Hematopoietic multipotent progenitor cell treated with erythropoietin and hydrocortisone succinate and interleukin-3 and kit ligand, for 8 days (in vitro differentiated cells): ENCODE results near the gene TDRD7.
A peak's percentile ranks its signal among the peaks of the same experiment; 100 is the strongest.

Experiments used
- DNase-seq: peaks from one replicate; pipeline ENCODE4 v3.0.0-alpha.2; 2015

The TDRD7 gene

DNA sequence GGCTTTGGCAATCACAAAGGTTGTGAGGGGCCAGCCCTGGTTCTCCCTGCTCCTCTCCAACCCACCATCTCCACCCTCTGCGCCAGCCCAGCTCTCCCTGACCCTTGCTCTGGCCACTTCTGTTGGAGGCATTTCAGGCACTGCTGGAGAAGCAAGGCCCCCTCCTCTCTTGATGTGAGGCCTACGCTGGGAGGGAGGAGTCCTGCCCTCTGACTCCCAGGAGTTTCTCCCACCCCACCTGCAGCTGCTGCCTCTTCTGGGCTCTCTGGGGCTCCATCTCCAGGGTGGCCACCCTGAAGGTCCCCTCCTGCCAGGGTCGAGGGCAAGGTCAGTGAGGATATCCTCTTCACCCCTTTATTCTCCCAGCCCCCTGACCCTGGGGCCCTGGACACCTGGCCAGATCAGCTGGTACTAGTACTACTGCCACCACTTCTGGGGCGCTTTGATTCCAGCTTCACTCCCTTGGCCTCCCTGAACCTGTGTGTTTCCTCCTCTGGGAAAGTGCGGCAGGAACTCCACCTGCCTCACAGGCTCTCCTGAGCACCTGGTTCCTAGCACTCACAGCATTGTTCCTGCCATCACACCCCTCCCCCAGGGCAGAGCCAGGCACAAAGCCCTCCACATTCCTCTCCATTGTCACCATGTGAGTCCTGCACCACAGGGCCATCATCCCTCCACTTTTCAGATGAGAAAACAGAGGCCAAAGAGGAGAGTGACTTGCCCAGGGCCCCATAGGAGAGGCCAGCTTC, 23.8 kb upstream of the TDRD7 start:
- no peak for DNase-seq

DNA sequence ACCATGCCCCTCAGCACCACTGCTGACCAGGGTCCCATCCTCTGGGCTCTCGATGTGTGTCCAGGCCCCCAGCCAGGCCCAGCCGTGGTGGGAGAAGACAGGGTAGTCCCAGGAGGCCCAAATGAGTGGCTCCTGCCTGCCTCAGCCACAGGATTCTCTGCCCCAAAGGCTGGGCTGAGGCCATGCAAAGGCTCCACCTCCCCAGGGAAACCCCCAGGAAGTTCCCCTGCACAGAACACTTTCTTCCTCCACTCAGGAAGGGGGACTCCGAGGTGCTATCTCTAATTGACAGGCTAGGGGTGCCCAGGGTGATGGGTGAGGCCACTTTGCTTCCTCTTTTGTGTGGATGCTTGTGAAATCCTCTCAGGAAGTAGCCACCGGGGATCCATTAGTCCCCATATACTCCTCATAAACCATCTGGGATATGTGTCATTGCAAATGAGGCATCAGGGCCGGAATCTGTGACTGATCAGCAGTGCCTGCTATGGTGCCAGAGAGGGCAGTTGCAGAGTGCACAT, 23.1 kb upstream of the TDRD7 start:
- DNase-seq: no peak

DNA sequence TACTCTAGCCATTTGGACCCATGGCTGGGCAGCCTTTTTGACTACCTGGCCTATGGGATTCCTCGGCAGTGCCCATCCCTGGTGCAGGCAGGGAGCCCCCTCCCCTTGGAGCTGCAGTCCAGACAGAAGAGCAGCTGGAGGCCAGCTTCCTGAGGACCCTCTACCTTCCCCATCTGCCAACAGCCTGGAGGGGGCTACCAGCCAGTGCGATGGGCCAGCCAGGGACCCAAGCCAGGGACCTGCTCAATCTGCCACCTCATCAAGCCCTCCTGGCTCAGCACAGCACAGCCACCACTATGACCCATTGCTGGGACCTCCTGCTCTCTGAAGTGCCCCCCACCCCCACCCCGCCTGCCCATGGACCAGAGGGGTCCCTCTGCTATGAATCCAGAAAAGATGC, 22.6 kb upstream of the TDRD7 start:
- no peak for DNase-seq

DNA sequence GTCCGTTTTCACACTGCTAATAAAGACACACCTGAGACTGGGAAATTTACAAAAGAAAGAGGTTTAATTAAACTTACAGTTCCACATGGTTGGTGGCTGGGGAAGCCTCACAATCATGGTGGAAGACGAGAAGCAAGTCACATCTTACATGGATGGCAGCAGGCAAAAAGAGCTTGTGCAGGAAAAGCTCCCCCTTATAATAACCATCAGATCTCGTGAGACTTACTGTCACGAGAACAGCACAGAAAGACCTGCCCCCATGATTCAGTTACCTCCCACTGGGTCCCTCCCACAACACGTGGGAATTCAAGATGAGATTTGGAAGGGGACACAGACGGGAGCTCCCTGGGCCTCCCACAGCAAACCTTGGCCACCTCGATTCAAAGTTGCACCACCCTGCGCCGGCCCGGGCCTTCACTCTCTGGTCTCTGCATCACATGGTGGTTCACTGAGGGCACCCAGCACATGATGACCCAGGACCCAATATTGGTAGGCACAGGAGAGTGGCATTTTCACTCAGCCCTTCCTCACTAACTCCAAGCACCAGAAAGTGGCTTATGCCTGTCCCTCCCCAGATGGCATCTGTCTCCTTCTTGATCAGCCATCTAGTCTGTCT, 21.0 kb upstream of the TDRD7 start:
- DNase-seq: no peak

DNA sequence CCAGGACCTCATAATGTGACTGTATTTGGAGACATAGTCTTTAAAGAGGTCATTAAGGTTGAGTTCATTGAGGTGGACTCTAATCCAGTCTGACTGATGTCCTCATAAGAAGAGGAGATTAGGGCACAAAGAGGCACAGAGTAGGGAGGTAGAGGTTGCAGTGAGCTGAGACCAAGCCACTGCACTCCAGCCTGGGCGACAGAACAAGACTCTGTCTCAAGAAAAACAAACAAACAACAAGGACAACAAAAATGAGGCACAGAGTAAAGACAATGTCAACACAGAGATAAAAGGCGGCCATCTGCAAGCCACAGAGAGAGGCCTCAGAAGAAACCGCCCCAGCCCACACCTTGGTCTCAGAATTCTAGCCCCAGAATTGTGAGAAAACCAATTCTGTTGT, 17.0 kb upstream of the TDRD7 start:
- no peak for DNase-seq

DNA sequence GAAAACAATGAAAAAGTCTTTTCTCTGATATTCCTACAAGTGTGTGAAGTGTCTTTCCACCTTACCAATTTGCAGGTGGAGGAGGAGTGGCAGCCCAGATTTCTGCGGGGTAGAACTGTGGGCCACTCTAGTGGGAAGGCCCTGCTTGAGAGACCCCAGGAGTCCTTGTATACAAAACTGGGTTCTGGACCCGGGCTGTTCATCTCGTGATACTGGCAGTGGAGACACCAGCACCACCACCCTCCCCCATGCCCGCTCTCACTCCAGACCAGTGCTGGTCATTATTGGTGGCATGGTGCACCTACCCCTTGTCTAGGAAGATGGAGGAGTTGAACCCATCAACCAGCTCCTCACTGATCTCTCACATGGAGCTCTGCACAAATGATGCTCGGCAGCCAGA, 16.2 kb upstream of the TDRD7 start:
- no peak for DNase-seq

DNA sequence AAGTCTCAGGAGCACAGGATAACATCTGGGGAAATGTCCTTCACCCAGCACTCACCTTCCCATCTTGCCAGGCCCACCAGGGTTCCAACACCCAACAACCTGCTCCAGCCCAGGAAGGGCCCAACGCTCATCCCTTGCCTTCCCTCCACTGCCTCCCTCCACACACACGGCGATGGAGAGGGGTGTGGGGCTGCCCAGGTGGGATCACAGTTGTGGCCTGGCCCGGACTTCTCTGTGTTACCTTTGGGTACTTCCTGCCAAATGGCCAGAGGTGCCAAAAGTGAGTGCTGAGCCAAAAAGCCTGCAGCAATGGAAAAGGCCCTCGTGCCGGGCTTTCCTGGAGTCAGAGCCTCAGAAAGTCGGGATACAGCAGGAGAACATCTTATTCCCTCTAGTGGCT, 15.6 kb upstream of the TDRD7 start:
- no peak for DNase-seq

DNA sequence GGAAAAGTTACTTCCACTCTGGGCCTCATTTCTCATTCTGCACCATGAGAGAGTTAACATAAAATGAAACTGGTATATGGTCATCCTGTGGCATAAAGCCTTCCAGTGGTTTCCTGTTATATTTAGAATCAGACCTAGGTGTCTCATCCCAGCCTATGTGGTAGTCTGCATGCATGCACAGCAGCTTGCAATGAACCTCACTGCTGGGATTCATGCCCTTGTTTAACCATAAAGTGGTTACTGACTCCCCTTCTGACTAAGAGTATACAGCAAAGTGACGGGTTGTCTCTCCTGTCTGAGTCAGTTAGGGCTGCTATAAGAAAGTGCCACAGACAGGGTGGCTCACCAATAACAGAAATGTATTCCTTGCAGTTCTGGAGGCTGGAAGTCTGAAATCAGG, 14.7 kb upstream of the TDRD7 start:
- no peak for DNase-seq

DNA sequence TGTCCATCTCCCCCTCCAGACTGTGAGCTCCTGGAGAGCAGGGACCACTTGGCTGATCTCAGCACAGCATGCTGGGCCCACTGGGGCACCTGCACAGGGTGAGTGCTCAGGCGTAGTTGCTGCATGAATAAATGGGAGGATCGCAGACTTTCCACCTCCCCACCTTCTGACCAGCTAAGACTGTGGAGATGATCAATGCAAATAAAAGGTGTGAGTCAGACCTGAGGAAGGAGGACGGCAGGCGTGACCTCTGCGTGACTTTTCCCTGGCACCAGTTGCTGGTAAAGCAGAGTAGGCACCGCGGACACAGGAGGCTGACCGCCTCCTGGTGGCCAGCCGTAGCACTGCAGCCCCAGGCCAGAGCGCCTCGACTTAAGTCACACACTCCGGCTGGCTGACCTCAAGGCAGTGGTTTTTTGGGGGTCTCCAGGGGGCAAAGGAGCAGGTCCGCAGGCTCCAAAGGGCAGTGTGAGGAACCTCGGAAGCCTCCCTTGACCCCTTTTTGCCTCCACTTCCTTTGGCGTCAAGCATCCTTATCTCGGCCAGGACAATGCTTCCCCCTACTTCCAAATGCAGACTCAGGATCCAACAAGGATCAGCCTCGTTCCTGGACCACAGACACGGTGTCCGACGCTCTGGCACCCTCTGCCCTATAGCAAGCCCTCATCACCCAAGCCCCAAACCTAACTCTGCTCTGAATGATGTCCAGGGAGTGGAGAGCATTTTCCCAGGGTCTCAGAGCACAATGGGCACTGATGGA, 12.7 kb upstream of the TDRD7 start:
- DNase-seq: peak; percentile 59

DNA sequence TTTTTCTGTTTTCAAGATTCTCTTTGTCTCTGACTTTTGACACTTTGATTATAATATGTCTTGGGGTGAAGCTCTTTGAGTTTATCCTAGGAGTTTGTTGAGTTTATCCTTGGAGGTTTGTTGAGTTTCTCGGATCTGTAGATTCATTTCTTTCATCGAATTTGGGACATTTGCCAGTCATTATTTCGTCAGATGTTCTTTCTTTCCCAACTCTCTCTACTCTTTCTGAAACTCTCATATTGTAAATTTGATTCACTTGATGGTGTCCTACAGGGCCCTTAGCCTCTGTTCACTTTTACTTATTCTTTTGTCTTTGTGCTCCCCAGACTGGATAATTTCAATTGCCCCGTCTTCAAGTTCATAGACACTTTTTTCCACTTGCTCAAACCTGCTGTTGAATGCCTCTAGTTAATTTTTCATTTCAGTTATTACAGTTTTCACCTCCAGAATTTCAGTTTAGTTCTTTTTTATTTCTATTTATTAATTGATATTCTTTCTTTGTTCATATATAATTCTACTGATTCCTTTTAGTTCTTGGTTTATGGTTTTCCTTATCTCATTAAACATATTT, 8.1 kb upstream of the TDRD7 start:
- no peak for DNase-seq

DNA sequence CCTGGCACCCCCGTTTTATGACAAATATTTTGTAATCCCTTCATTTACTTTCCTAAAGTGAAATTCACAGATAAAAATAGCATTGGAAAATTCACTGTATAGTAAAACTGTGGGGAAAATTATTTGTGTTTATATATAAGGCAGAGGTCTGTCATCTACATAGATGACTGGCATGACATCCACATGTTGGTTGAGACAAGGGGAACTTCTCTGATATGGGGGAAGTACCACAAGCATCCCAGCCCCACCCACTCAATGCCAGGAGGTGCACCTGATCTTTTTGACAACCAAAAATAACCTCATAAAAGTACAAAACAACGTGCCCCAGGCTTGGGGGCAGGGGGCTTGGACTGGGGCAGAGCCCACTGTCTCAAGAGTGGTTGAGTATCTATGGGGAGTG, 6.3 kb upstream of the TDRD7 start:
- no peak for DNase-seq

DNA sequence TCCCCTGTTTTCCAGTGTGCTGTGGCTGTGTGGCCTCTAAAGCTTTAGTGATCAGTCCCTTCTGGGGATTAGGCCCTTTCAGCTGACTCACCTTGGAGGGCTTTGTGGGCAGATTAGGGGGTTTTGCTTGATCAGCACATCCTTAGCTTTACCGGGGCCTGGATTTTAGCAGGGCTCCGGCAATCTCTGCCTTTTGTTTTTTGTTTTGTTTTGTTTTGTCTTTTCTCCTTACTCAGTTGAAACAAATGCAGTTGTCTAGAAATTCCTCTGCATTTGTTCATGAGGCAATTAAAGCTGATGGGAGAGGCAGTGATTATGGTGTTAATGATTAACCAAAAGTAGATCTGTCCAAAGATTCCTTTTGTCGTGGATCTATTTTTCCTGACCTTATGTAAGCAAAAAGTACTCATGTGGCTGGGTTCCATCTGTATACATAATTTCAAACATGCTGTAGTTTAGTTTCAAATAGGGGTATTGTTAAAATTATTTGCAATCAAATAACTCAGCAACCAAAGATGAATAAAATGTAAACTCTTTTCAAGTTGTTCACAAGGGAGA, 5.2 kb upstream of the TDRD7 start:
- DNase-seq: no peak

DNA sequence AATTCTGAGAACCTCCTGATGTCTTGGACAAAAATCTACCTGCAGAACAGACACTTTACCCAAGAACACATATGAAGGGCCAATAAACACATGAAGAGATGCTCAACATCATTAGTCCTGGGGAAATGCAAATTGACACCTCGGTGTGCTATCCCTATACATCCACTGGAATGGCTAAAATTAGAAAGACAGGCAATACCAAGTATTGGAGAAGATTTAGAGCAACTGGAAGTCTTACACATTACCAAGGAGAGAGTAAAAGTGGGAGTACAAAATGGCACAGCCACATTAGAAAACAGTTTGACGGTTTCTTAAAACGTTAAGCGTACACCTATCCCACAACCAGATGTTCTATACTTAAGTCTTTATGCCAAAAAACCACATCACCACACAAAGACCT, 3.3 kb upstream of the TDRD7 start:
- no peak for DNase-seq

DNA sequence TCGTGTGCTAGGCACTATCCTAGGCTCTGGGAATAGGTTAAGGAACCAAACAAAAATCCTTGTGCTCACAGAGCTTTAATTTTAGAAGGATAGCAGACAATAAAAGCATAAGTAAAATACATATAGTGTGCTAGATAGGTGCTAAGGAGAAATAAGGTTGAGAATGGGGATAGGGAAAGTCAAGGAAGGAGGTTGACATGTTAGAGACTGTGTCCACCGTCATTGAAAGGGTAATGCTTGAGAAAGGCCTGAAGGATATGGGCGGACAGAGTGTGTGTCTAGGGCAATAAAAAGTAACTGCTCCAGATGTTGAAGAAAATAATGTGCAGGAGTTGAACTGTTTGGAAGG, 482 bp upstream of the TDRD7 start:
- no peak for DNase-seq

DNA sequence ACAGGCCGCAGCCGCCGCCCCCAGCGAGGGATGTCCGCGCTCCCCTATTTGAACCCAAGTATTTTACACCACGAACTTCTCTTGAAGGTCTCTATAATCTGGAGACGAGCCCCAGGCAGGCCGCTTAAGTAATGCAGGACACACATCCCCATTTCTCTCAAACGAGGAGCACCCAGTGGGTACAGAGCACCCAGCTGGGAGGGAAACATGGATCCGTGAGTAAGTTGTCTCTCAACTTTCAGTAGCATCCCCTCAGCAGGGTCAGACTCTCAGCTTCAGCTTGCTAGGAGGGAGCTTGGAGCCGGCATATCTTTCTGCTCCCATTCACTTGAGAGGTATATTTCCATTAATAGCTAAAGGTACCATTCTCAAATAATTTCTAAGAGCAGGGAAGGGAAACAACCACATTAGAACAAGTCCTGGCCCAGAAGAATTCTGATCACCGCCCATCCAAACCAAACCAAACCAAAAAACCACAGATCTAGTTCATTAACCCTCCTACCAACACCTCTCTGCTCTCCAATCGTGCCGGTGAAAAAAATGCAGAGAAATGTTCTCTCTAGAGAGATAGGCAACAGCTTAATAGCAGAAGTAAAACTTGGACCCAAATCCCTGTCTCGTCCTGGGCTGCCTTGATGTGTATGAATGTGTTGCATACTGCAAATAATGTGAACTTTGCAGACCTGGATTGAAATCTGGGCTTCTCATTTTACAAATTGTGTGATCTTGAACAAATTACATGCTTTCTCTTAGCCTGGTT, 910 bp downstream of the TDRD7 start:
- peak; percentile 18 for DNase-seq

DNA sequence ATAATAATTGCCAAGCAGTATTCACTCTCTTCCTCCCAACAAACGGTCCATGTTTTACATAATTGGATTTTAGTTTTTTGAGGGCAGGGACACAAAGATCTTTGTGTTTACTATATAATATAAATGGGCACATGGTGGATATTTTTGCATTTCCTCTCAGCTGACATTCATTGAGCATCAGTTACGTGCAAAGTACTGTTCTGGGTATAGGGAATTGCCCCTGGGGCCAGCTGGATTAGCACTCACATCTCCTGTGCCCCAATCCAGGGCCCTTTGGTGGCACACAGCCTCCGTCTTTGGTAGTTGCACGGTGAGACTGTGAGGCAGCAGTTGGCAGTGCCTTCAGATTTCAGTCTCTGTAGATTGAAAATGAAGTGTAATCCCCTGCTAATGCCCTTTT, 1.6 kb downstream of the TDRD7 start:
- no peak for DNase-seq

DNA sequence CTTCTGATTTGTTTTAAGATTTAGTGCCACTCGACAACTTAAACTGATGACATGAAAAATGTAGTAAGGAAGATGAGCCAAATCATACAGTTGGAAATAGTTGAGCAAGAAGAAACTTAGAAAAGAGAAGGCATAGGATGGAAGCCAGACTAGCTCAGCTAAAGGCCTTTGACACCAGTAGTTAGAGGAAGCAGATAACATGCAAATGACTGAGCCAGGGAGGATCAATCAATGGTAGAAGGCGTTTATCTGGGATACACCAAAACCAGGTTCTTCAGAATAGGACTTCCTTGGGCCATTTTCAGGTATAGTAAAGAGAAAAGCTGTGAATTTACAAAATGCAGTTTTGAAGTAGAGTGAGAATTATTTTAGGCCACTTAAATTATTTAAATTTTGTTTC, 3.2 kb downstream of the TDRD7 start:
- no peak for DNase-seq

DNA sequence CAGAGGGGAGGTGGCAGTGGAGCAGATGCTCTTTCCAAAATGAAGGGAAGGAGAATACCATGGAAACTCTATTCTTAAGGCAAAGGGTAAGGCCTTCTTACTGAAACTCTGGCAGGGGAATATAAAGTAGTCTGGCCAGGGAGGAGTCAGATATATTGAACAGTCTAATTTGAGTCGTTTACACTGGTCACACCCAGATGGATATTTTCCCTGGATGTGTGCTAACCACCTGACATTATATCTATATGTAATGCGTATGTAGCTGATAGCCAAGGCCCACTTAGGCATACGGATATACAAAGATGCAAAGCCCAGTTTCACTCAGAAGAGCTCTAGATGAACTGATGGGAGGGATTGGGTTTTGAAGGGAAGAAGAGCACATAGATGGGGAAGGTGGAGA, 7.0 kb downstream of the TDRD7 start:
- no peak for DNase-seq

DNA sequence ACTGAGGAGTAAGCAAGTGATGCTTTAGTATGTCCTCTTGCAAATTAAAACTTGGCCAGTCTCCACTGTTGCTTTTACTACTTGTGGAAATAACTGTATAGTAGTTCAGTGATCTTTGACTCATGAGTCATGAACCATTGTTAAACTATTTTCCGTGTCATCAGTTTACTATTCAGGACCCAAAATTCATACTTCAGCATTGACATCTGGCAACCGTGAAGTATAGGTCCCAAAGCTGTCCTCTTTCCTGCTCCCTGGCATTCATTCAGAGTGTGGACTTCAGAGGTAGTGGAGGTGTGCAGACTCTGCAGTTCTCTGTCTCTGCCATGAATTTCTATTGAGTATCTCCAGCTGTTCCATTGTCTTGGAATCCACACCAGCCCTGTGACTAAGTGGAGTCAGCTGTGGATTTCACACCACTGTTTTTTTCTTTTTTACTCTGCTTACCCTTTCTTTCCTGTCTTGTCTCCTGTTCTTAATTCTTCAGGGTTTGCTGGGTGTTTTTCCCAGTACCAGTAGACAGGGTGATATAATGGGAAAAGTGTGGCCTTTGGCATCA, 7.5 kb downstream of the TDRD7 start:
- no peak for DNase-seq

DNA sequence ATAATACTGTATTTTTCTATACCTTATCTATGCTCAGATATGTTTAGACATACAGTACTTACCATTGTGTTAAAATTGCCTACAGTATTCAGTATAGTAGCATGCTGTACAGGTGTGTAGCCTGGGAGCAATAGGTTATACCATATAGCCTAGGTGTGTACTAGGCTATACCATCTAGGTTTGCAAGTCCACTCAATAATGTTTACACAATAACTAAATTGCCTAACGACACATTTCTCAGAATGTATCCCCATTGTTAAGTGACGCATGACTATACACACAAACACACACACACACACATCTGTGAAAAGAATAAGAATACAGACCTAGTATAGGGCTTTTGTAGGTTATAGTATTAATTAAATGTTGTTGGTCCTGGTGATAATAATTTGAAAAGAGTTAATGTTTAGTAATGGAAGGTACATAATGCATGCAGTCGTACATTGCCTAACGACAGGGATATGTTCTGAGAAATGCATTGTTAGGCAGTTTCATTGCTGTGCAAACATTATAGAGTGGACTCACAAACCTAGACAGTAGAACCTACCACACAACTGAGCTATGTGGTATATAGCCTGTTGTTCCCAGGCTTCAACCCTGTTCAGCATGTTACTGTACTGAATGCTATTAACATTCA, 13.6 kb downstream of the TDRD7 start:
- no peak for DNase-seq

DNA sequence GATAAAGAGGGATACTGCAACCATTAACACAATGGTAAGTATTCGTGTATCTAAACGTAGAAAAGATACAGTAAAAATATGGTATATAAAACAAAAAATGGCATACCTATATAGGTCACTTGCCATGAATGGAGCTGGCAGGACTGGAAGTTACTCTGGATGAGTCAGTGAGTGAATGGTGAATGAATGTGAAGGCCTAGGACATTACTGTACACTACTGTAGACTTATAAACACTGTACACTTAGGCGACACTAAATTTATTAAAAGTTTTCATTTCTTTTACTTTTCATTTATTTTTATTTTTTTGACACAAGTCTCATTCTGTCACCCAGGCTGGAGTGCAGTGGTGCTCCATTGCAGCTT, 14.1 kb downstream of the TDRD7 start:
- no peak for DNase-seq

DNA sequence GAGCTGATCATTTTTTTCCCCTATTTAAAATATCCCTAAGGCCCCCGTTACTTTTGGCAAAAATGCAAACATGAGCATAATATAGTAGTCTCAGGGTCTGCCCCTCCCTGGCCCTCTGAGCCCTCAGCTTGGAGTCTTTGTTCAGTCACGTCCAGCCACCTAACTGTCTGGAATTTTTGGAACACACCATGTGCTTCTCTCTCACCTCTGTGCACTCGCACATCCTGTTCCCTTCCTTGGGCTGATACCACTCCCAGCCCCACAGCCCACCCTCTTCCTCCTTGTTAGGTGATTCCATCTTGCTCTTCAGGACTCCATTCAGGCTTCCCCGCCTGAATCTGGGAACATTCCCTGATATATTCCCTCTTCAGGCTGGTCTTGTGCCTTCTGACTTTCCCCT, 16.0 kb downstream of the TDRD7 start:
- no peak for DNase-seq
